ENCODE results near the gene MYCBPAP.
A peak's percentile ranks its signal among the peaks of the same experiment; 100 is the strongest.

The MYCBPAP gene

GRCh38 chr17:50540560-50541401 lies 32.5 kb downstream of the MYCBPAP start:
- no peak for DNase-seq

DNA sequence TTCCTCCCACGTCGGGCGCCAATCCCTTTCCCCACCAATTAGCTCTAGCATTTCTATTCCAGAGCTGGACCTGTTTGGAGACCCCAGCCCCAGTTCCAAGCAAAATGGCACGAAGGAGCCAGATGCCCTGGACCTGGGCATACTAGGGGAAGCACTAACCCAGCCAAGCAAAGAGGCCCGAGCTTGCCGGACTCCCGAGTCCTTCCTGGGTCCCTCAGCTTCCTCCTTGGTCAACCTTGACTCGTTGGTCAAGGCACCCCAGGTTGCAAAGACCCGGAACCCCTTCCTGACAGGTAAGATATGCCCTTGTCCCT lies 33.1 kb downstream of the MYCBPAP start:
- no peak for DNase-seq

DNA sequence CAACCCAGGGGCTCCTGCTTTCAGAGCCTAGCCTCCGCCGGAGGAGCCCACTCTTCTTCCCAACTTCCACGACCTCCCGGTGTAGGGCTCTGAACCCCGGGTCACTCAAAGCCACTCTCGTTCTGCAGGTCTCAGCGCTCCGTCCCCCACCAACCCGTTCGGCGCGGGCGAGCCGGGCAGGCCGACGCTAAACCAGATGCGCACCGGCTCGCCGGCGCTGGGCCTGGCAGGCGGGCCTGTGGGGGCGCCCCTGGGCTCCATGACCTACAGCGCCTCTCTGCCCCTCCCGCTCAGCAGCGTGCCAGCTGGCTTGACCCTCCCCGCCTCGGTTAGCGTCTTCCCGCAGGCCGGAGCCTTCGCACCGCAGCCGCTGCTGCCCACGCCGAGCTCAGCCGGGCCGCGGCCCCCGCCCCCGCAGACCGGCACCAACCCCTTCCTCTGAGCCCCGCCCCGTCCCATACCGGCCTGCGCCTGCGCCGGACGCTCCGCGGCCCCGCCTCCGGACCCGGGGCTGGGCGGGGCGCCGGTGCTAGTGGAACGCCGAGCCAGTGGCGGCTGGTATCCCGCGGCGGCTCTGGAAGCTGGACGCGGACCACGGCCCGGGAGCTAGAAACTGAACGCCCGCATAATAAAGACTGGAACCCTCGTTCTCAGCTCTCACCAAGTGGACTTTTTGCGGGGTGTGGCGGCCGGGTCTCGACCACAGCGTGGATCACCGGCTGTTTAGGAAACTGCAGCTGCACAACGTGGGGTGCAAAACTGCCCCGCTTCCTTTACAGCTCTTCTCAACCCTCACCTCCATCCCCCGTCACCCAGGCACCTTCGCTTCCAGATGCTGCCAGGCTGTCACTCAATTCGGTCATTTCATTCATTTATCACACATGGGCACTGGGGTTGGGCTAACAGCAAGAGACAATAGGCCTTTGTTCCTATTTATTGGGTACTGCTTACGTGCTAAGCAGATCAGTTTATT lies 33.8 kb downstream of the MYCBPAP start:
- peak; percentile 81 to 86 for DNase-seq

DNA sequence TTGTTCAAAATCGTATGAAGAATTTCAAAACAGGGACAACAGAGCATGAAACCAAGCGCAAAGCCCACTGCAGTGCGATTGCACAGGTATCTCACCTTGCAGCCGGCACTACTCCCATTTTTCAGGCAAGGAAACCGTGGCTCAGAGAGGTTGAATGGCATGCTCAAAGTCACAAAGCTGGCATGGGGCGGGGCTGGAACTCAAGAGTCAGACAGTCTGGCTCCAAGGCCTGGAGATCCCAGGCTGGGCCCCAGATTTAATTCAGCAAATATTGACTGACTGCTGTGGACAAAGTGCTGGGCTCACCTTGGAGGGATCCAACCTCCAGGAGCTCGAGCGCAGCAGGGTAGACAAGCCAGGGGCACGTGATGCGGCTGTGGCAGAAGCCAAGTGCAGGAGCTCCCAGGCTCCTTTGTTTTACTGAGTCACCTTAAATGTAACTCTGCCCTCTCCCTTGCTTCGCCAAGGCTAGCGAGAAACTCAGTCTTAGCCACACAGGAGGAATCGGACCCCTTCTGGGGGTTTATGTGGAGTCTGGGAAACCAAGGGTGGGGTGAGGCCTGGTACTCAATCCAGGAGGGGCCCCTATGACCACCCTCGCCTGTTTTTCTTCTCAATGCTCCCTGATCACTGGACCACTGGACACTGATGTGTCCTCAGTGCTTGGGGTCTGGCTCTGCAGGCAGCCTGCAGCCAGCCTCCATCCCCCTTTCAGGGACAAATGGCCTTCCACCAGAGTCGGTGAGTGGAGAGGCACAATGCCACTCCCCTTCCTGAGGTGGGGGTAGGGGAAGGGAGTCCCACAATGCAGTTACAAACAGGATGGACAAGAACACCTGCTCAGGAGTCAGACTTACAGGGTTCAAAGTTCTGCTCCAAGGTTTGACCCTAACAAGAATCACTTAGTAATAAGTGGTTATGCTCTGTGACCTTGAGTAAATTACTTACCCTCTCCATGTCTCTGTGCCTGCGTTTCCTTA lies 34.8 kb downstream of the MYCBPAP start:
- no peak for DNase-seq

GRCh38 chr17:50544516-50544915 lies 36.3 kb downstream of the MYCBPAP start:
- no peak for DNase-seq

DNA sequence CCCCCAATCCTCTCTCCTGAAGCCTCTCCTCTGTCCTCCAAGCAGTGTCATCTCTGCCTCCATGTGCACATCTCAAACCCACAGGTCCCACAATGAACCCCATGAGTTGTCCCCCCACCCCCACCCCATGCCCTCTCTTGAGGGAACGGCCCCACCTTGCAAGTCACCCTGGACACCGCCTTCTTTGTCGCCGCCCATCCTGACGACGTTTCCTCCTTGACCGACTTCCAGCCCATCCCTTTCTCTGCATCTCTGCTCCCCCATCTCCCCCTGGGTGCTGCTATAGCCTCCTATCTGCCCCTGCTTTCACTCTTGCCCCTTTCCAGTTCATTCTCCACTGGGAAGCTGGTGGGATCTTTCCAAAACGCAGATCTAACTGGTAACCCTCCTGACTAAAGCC lies 37.1 kb downstream of the MYCBPAP start:
- DNase-seq: no peak

DNA sequence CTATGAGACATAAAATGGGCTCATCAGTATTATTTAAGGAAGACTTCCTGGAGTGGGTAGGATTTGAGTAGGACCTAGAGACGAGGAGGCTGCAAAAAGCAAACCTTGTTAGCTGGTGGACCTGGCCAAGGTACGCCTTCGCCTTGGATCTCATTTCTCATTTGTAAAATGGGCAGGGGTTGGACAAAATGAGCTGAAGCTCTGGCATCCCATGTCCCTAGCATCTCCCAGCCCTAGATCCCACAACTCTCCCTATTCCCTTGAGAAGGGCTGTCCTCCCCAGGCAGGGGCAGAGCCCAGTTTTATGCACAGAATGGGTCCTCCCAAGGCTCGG lies 38.4 kb downstream of the MYCBPAP start:
- DNase-seq: no peak

DNA sequence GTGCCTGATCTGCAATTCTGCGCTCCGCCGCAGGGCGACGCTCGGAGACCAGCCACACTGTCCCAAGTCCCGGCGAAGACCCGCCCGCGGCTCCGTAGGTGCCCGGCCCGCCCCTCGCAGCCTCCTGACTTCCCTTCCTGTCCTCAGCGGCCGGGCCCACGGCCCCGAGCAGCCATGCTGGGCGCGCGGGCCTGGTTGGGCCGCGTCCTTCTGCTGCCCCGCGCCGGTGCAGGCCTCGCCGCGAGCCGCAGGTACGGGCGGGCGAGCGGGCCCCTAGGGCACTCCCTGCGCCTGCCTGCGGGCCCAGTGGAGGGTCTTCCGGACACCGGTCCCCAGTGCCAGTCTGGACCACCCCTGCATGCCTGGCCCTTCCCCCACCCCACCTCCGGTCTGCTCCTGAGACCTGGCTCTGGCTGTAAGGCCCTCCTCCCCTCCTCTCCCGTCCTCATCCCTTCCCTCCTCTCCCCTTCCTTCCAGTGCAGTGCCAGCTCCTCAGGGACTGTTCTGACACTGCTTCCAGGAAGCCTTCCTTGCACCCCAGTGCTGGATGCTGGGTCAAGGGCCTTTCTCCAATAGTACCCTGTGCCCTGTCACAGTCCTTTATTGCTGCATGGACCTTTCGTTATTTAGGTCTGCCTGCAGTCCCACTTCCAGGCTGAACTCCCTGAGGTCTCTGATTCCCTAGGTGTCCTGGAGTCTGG lies 38.9 kb downstream of the MYCBPAP start, which contains the start of gene SPATA20:
TSS of gene SPATA20 (plus strand) at position 140 of the 701 bp plus-strand sequence. CDS start at position 175, 35 bp downstream.
- DNase-seq: peak; percentile 77 to 81

DNA sequence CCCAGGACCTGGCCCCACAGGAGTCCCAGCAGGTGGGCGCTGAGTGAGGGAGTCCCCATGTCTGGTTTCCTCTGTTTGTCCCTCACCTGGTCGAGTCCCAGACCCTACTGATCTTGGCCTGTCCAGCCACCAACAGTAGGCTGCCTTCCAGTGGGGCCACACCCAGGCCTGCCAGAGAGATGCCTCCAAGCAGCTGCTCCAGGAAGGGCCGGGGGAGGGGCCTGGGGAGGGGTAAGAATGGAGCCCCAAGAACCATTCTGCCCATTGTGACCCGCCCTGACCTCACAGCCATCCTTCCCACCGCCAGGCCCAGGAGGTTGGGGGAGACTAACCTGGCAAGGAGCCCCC lies 39.5 kb downstream of the MYCBPAP start:
- DNase-seq: no peak

DNA sequence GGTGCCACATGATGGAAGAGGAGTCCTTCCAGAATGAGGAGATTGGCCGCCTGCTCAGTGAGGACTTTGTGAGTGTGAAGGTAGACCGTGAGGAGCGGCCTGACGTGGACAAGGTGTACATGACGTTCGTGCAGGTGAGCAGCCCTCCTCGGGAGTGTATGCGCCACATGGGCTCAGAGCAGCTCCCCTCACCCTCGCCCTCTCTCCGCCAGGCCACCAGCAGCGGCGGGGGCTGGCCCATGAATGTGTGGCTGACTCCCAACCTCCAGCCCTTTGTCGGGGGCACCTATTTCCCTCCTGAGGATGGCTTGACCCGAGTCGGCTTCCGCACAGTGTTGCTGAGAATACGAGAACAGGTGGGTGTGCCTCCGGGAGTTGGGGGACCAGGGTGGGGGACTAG lies 40.6 kb downstream of the MYCBPAP start:
- no peak for DNase-seq

- DNase-seq: no peak
Observed at GRCh38 chr17:50549256-50549941, 41.2 kb downstream of the MYCBPAP start.

DNA sequence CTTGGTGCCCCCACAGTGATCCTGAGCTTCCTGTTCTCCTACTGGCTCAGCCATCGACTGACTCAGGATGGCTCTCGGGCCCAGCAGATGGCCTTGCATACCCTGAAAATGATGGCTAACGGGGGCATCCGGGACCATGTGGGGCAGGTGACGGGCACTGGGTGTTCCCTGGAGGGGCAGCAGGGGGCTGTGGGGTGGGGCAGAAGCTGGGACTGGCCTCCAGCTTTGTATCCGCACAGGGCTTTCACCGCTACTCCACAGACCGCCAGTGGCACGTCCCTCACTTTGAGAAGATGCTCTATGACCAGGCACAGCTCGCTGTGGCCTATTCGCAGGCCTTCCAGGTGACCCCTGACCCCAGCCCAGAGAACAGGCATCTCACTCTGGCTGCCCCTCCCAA lies 41.7 kb downstream of the MYCBPAP start:
- no peak for DNase-seq

DNA sequence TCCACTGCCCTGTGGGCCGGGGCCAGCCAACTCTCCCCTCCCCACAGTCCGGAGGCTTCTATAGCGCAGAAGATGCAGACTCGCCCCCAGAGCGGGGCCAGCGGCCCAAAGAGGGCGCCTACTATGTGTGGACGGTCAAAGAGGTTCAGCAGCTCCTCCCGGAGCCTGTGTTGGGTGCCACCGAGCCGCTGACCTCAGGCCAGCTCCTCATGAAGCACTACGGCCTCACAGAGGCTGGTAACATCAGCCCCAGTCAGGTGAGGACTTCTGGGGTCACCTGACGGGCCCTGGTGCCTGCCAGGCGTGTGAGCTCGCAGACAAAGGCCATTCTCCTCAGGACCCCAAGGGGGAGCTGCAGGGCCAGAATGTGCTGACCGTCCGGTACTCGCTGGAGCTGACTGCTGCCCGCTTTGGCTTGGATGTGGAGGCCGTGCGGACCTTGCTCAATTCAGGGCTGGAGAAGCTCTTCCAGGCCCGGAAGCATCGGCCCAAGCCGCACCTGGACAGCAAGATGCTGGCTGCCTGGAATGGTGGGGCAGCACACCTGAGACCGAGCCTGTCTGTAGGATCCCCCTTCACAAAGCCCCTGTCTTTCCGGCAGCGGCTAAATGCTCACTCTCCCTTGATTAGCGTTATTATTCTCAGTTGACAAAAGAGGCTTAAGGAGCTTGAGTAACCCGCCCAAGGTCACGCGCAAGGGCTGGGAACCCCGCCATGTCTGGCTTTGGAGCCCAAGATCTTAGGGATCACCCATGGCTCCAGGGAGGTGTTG lies 42.6 kb downstream of the MYCBPAP start:
- DNase-seq: no peak

GRCh38 chr17:50551433-50551815 lies 43.2 kb downstream of the MYCBPAP start:
- DNase-seq: no peak

DNA sequence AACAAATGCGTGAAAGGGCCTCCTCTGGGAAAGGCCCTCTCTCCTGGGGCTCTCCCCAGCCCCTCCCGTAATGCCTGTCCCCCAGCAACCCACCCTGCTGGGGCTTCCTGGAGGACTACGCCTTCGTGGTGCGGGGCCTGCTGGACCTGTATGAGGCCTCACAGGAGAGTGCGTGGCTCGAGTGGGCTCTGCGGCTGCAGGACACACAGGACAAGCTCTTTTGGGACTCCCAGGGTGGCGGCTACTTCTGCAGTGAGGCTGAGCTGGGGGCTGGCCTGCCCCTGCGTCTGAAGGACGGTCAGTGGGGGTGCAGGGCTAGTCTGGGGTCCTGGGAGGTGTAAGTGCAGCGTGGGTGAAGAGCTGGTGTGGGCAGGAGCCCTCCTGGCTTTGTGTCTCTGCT lies 43.6 kb downstream of the MYCBPAP start:
- DNase-seq: no peak

- DNase-seq: no peak
Observed at GRCh38 chr17:50554201-50554600, 46.0 kb downstream of the MYCBPAP start.

GRCh38 chr17:50556803-50557202 lies 48.6 kb downstream of the MYCBPAP start:
- no peak for DNase-seq

GRCh38 chr17:50557630-50558029 lies 49.4 kb downstream of the MYCBPAP start:
- no peak for DNase-seq

- no peak for DNase-seq
Observed at GRCh38 chr17:50558091-50558490, 49.9 kb downstream of the MYCBPAP start.

DNA sequence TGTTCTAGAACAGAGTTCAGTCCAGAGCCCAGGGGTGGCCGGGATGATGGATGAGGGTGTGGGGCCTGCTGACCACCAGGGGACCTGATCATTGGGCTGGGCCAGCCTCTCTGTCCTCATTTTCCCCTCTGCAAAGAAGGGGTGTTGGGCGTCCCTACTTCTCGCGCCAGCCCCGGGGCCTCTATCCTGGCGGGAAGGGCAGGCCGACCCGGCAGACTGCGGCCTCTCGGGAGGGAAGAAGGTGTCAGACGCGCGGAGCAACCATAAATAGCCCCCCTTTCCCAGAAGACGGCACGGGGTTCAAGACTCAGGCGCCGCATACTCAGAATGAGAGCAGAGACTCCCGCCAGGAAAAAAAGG lies 50.3 kb downstream of the MYCBPAP start:
- no peak for DNase-seq

Data from stimulated activated CD4-positive, alpha-beta T cell treated with anti-CD3 and anti-CD28 coated beads, Interleukin-4, amount 100 ng/mL, for 4 hours (primary cell).